ENCODE data around the gene GALNT2.
A peak's percentile ranks its signal among the peaks of the same experiment; 100 is the strongest.

GALNT2 gene

GRCh38 chr1:230052018-230052417 is 15.0 kb upstream of the GALNT2 start:
- no peak for DNase-seq

- no peak for DNase-seq
Observed at GRCh38 chr1:230052665-230053064, 14.4 kb upstream of the GALNT2 start.

- DNase-seq, result no peak
Observed at GRCh38 chr1:230054092-230054749, 12.8 kb upstream of the GALNT2 start.

- DNase-seq, result no peak
Observed at GRCh38 chr1:230056098-230056497, 10.9 kb upstream of the GALNT2 start.

DNA sequence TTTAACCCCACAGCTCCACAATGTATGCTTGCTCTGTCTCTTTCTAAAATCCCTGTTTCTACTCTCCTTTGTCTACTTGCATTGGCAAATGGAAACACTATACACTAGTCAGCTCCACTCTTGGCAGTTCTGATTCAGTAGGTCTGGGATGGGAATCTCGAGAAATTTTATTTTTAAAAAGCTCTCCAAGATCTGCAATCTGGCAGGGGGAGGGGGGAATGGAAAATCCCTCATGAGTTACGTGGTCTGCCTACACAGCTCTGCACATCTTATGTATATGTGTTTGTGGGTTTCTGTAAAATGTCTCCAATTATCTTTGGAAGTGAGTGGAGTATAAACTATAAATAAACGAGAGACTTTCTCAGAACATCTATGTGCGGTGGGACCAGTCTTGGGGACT is 9.9 kb upstream of the GALNT2 start:
- no peak for DNase-seq

DNA sequence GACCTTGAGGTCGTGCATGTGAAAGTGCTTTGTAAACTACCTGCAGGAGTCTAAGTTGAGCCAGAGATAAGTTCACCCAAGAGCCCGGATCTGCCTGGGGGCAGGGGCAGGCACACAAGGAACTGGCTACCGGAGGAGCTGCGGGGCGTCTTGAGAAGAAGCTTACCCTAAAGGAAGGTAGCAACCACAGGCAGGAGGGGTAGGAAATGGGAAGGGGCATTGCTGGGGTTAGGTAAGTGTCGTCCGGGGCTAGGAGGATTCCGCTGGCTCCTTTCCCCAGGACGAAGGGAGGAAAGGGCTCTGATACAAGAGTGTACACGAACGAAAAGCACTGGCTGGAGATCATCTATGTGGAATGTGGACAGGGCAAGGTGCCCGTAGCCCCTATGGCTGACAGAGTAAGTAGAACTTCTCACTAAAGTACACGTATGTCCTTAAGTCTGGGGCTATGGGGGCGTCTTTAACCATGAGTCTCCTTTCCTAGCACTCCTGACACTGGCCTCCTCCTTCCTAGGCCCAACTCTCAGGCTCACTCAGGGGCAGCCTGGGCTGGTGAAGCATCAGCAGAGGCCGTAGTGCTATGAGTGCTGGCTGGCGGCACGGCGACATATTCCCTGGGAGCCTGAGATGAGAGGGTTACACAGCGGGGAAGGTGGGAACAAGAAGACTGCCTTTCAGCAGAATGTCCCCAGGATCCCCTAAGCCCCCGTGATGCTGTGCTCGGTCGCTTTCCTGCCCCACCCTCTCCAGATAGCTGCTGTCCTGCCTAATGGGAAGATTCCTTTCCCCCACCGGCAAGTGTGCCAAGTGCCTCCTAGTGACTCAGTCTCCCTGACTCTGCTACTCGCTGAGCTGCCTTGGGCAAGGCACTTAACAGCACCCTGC is 9.1 kb upstream of the GALNT2 start:
- no peak for DNase-seq

DNA sequence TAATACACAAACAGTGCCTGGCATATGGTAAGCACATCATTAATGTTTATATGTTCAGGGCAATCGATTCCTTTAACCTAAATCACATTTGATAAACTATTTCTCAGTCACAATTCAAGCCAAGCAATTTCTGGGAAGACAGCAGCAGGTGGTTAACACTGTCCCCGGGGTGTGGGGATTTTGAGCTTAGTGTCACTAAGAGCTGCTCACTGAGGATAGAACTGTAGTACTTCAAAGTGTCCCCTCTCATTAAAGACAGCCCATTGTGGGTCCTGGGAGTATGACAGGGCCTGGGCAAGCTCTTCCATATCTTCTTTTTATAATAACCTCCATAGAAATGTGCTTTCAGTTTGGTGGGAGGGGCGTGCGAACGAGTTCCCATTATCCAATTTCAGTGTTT is 8.4 kb upstream of the GALNT2 start:
- DNase-seq, result no peak

GRCh38 chr1:230061801-230062200 is 5.2 kb upstream of the GALNT2 start:
- DNase-seq, result no peak

- no peak for DNase-seq
Observed at GRCh38 chr1:230062521-230062920, 4.5 kb upstream of the GALNT2 start.

GRCh38 chr1:230064283-230064682 is 2.8 kb upstream of the GALNT2 start:
- DNase-seq, result no peak

- no peak for DNase-seq
Observed at GRCh38 chr1:230065161-230065560, 1.9 kb upstream of the GALNT2 start.

- no peak for DNase-seq
Observed at GRCh38 chr1:230065571-230065970, 1.5 kb upstream of the GALNT2 start.

- no peak for DNase-seq
Observed at GRCh38 chr1:230066031-230066430, 1.0 kb upstream of the GALNT2 start.

DNA sequence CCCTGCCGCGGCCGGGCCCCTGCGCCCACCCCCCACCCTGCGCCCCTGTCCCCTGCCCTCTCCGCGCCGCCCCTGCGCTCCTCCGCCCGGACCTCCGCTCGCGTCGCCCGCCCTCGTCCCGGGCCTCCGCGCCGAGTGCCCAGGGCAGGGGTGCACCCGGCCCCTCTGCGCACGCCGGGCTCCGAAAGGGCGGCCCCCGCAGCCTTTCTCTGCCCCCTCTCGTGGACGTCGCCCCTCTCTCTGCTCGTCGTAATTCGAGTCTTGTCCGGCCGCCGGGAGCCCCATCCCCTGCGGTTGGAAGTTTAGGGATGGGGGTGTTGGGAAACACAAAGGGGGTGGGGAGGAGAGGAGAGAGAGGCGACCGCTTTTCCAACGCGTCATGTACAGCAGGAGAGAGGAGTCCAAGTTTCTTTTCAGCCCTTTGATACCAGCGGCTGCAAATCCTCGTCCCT is 407 bp downstream of the GALNT2 start:
- DNase-seq, result no peak

- DNase-seq, result peak in 1 of 2 experiments; percentile 10
Observed at GRCh38 chr1:230067871-230068620, 1.0 kb downstream of the GALNT2 start.

- no peak for DNase-seq
Observed at GRCh38 chr1:230068621-230068873, 1.5 kb downstream of the GALNT2 start.

- no peak for DNase-seq
Observed at GRCh38 chr1:230068952-230069684, 2.1 kb downstream of the GALNT2 start.

DNA sequence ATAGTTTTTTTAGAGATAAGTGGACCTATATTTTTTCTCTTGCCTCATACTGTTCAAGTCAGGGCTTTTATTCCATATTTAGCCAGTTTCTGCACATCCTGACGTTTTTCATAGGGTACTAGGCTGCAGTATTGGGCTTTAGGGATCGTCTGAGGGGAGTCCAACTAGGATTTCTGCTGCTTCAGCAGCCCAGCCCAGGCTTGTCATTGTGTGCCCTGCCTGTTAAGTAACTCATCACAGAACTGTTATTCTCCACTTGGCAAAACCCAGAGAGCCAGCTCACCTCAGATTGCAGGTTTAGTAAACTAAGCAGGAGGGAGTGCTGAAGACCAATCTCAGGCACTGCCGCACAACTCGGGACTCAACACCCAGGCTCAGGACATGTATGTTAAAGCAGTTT is 2.8 kb downstream of the GALNT2 start:
- no peak for DNase-seq

DNA sequence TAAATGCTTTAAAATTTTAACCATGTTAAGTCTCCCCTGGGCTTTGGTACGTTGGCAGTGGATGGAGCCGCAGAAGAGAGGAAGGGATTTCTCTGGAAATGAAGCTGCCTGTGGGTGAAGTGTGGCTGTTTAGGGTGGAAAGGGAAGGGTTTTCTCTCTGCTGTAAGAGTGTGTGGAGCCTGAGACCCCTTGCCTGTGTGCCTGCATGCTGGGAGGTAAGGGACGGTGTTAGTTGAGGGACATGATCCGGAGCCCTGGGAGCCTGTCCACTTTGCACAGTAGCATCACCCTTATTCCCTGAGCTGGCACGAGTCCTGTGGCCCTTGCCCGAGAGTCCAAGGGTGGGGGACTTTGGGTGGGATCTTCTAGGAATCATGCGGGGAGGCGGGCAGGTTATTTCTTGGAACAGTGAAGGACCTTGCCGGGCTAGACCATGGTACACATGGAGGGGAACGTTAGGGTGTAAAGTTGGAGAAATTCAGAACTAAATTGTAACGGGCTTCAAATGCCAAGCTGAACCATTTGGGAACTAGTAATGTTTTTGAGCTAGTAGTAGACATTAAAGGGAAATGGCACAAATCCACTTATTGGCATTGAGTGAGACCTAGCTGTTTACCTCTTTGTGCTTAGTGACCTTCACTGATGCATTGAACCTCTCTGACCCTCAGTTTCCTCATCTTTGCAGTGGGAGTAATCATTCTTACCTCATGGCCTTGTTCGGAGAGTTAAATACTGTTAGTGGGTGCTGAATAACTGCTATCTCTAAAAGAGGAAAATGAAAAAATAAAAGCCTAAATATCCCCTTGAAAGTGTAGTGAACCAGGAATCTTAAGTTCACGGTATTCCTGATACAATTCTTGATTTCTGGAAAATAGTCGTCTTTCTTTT is 3.5 kb downstream of the GALNT2 start:
- no peak for DNase-seq

DNA sequence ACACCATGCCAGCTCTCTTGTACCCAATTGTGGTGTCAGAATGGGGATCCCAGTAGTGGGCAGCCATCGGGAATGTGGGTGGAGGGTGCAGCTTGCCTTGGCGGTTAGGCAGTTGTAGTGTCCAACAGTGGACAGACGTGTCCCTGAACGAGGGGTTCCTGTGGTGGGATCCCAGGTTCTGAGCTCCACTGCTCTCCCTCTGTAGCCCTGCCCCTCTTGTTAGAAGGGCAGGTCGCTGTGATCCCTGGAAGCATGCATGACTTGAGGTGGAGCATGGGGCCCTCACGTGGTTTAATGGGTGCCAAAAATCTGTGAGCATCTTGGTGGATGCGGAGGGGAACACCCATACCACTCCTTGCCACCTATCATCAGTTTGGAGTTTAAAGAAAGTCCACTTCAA is 4.3 kb downstream of the GALNT2 start:
- no peak for DNase-seq

DNA sequence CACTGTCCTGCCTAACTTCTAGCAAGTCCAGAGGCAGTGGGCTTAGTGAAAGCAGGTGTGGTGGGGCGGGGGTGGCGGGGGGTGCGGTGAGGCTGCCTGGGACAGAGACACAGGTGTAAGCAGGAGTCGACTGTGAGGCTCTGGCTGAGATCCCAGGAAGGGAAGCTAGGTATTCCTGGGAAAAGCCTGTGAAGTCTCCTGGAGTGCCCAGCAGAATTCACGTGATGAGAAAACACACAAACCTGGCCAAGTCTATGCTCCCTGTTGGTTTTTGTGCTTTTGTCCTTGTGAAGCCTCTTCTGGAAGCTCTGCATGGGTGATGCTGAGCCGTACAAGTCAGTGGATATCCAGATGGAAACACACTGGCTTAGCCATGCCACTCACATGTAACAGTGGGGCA is 5.3 kb downstream of the GALNT2 start:
- no peak for DNase-seq

DNA sequence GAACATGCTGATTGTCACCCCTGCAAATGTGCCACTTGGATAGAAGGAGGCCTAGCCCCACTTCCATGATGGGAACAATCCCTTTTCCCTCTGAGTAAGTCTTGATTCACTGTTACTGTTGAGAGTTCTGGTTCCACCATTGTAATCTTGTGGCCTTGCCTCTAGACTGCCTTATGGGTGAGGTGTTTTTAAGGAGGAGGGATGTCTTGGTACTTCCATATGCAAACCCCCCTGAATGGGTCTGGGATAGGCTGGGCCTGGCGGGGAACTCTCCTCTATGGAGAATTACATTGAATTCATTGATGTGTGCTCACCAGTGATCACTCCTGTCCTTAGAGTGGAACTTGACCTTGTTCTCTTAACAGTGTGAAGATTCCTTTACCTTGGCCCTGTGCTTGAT is 5.8 kb downstream of the GALNT2 start:
- no peak for DNase-seq

All from activated CD4-positive, alpha-beta T cell treated with anti-CD3 and anti-CD28 coated beads, Interleukin-2, amount 50 U/mL, for 4 hours (primary cell).